HepG2 (cell line): ENCODE results near the gene MICAL3. TPM values are rescaled to one million over a fixed set of nuclear protein-coding genes. Genes with fewer than 3 reads are reported as not detected.
A peak's percentile ranks its signal among the peaks of the same experiment; 100 is the strongest.

ENCODE experiments used
- AGO1 ChIP-seq: fragments of 200-400 bp; formaldehyde crosslinking; IDR thresholded peaks from 2 replicates; pipeline ENCODE4 v1.6.1; 2017; ENCODE audit warnings: mild to moderate bottlenecking, low read depth, low read length, moderate library complexity; ENCODE audit not compliant: poor library complexity, severe bottlenecking
- ARNTL ChIP-seq: sonication (generic); formaldehyde crosslinking; IDR thresholded peaks from 2 replicates; pipeline ENCODE4 v1.4.0; 2020; ENCODE audit warnings: mild to moderate bottlenecking, missing genetic modification reagents
- ATAD3A ChIP-seq: sonication (generic); formaldehyde crosslinking; IDR thresholded peaks from 2 replicates; pipeline ENCODE4 v1.4.0; 2020; ENCODE audit warnings: missing genetic modification reagents
- EHMT2 ChIP-seq: fragments of 200-600 bp; sonication (generic); IDR thresholded peaks from 2 replicates; pipeline ENCODE4 v1.7.0; 2017; ENCODE audit warnings: antibody characterized with exemption, low read depth, low read length, borderline replicate concordance
- ELF4 ChIP-seq: sonication (generic); formaldehyde crosslinking; IDR thresholded peaks from 2 replicates; pipeline ENCODE4 v1.5.0; 2020; ENCODE audit warnings: missing genetic modification reagents, mild to moderate bottlenecking, moderate library complexity, borderline replicate concordance
- FOSL2 ChIP-seq: sonication (generic); formaldehyde crosslinking; IDR thresholded peaks from 2 replicates; pipeline ENCODE4 v1.4.0; 2020; ENCODE audit warnings: missing genetic modification reagents
- FUBP1 ChIP-seq: sonication (generic); formaldehyde crosslinking; IDR thresholded peaks from 2 replicates; pipeline ENCODE4 v1.5.1; 2020; ENCODE audit warnings: missing genetic modification reagents, mild to moderate bottlenecking, borderline replicate concordance
- GATAD2A ChIP-seq: IDR thresholded peaks from 2 replicates; pipeline ENCODE4 v1.6.1; 2016
- HNF1B ChIP-seq: sonication (generic); formaldehyde crosslinking; IDR thresholded peaks from 2 replicates; pipeline ENCODE4 v1.5.1; 2020; ENCODE audit warnings: mild to moderate bottlenecking, moderate library complexity, missing genetic modification reagents
- MYC ChIP-seq: sonication (generic); formaldehyde crosslinking; IDR thresholded peaks from 2 replicates; pipeline ENCODE4 v1.9.0; 2021; ENCODE audit warnings: missing genetic modification reagents, borderline replicate concordance
- RARG ChIP-seq: sonication (generic); formaldehyde crosslinking; IDR thresholded peaks from 2 replicates; pipeline ENCODE4 v1.4.0; 2020; ENCODE audit warnings: low read depth, mild to moderate bottlenecking, missing genetic modification reagents
- REL ChIP-seq: sonication (generic); formaldehyde crosslinking; conservative IDR thresholded peaks from 2 replicates; pipeline ENCODE4 v1.8.0; 2022; ENCODE audit warnings: mild to moderate bottlenecking, missing genetic modification reagents, moderate library complexity
- REPIN1 ChIP-seq: sonication (generic); formaldehyde crosslinking; IDR thresholded peaks from 2 replicates; pipeline ENCODE4 v1.8.0; 2022; ENCODE audit warnings: missing genetic modification reagents, low read depth, mild to moderate bottlenecking, borderline replicate concordance
- SCMH1 ChIP-seq: sonication (generic); formaldehyde crosslinking; IDR thresholded peaks from 2 replicates; pipeline ENCODE4 v1.9.0; 2021; ENCODE audit warnings: missing genetic modification reagents, mild to moderate bottlenecking, borderline replicate concordance
- SOX13 ChIP-seq, 3 experiments: fragments of 450-650 bp in 1 of 3; sonication (generic) in 1 of 3; formaldehyde crosslinking in 1 of 3; IDR thresholded peaks in 2 of 3; conservative IDR thresholded peaks in 1 of 3; 2 replicates each; pipeline versions ENCODE4 v1.5.0 to v1.6.1; 2016 to 2020; ENCODE audit warnings: antibody characterized with exemption in 1 of 3, mild to moderate bottlenecking in 1 of 3, missing compliant biosample characterization in 1 of 3, missing genetic modification reagents in 1 of 3, moderate library complexity in 1 of 3
- SSRP1 ChIP-seq: IDR thresholded peaks from 2 replicates; pipeline ENCODE4 v1.6.1; 2016; ENCODE audit warnings: control low read depth
- STAT5B ChIP-seq: sonication (generic); formaldehyde crosslinking; IDR thresholded peaks from 2 replicates; pipeline ENCODE4 v1.4.0; 2020; ENCODE audit warnings: missing genetic modification reagents
- TBX2 ChIP-seq: sonication (generic); formaldehyde crosslinking; IDR thresholded peaks from 2 replicates; pipeline ENCODE4 v1.5.0; 2020; ENCODE audit warnings: missing genetic modification reagents, mild to moderate bottlenecking, borderline replicate concordance
- TCF12 ChIP-seq, 2 experiments: fragments of 450-650 bp in 1 of 2; sonication (generic) in 1 of 2; formaldehyde crosslinking in 1 of 2; IDR thresholded peaks; 2 replicates each; pipeline versions ENCODE4 v1.6.1 to v1.8.0; 2017 to 2022; ENCODE audit warnings: antibody characterized with exemption in 1 of 2, mild to moderate bottlenecking in 1 of 2, missing genetic modification reagents in 1 of 2, moderate library complexity in 1 of 2
- TGIF2 ChIP-seq: IDR thresholded peaks from 2 replicates; pipeline ENCODE4 v1.6.1; 2016; ENCODE audit warnings: control low read depth, missing compliant biosample characterization
- ZFP36L1 ChIP-seq: sonication (generic); formaldehyde crosslinking; IDR thresholded peaks from 2 replicates; pipeline ENCODE4 v1.8.0; 2022; ENCODE audit warnings: mild to moderate bottlenecking, missing genetic modification reagents, moderate library complexity
- ZNF367 ChIP-seq: sonication (generic); formaldehyde crosslinking; IDR thresholded peaks from 2 replicates; pipeline ENCODE4 v1.4.0; 2020; ENCODE audit warnings: missing genetic modification reagents, borderline replicate concordance
- ZNF878 ChIP-seq: sonication (generic); formaldehyde crosslinking; IDR thresholded peaks from 2 replicates; pipeline ENCODE4 v1.8.1; 2023; ENCODE audit warnings: mild to moderate bottlenecking, missing genetic modification reagents, moderate library complexity
- polyA plus RNA-seq, 8 experiments: library from polyadenylated mRNA; depleted of rRNA in 3 of 8; stranded (reverse) in 7 of 8; unstranded in 1 of 8; fragments of >200 nt; fragmentation: Illumina TruSeq in 4 of 8; extraction: Trizol in 4 of 8; gene quantifications; 2 replicates each; pipeline versions ENCODE4 v1.2.1 to v1.2.3, GENCODE V29; 2011 to 2016; ENCODE audit warnings: low read depth in 4 of 8, missing spikeins in 1 of 8, mixed read lengths in 1 of 8; ENCODE audit not compliant: insufficient read depth in 1 of 8
- total RNA-seq, 5 experiments: library from RNA; depleted of rRNA; stranded (reverse); fragments of >200 nt; fragmentation: Illumina TruSeq; extraction: Trizol; gene quantifications; 2 replicates each; pipeline ENCODE4 v1.2.3, GENCODE V29; 2016; ENCODE audit warnings: low read depth in 1 of 5
- TF ChIP-seq, protein P1 (sequence below): sonication (generic); formaldehyde crosslinking; IDR thresholded peaks from 2 replicates; pipeline ENCODE4 v1.4.0; 2020; ENCODE audit warnings: mild to moderate bottlenecking, missing genetic modification reagents
- TF ChIP-seq, protein P2 (sequence below): sonication (generic); formaldehyde crosslinking; conservative IDR thresholded peaks from 2 replicates; pipeline ENCODE4 v1.4.0; 2020; ENCODE audit warnings: missing genetic modification reagents

MICAL3 gene
- total and polyA plus RNA-seq, 2 of the 13 experiments (the other 11 are each of a cell fraction or from before 2014, with no cell fraction given): 5.3 to 12.5 TPM

GRCh38 chr22:17938484-17938924 lies 85.9 kb downstream of the MICAL3 start (continued):
- TF ChIP-seq SOX13 (IDR thresholded peaks at IDR 0.05): no peak
- TF ChIP-seq SOX13 (CRISPR knock-in tag; conservative IDR thresholded peaks at IDR 0.05 in 1 of 2, IDR thresholded peaks at IDR 0.05 in 1 of 2): peak in 1 of 2 experiments; percentile 41; a peak in 1 of 4 replicates
- peak; percentile 54 for TF ChIP-seq GATAD2A (CRISPR knock-in tag)
- no peak for TF ChIP-seq RARG
- no peak for TF ChIP-seq SCMH1 (CRISPR knock-in tag)
- 0 out of 2 replicates have a peak, but pooled peaks have one; percentile 24 for TF ChIP-seq FOSL2
- TF ChIP-seq, protein P1, sequence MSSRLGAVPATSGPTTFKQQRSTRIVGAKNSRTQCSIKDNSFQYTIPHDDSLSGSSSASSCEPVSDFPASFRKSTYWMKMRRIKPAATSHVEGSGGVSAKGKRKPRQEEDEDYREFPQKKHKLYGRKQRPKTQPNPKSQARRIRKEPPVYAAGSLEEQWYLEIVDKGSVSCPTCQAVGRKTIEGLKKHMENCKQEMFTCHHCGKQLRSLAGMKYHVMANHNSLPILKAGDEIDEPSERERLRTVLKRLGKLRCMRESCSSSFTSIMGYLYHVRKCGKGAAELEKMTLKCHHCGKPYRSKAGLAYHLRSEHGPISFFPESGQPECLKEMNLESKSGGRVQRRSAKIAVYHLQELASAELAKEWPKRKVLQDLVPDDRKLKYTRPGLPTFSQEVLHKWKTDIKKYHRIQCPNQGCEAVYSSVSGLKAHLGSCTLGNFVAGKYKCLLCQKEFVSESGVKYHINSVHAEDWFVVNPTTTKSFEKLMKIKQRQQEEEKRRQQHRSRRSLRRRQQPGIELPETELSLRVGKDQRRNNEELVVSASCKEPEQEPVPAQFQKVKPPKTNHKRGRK (CRISPR knock-in tag): no peak
- TF ChIP-seq ZFP36L1 (CRISPR knock-in tag): no peak
- TF ChIP-seq ELF4 (CRISPR knock-in tag): no peak
- peak; percentile 41; the same call in 1 of the 2 replicates for TF ChIP-seq TBX2 (CRISPR knock-in tag)
- TF ChIP-seq AGO1: no peak
- no peak for TF ChIP-seq ZNF367 (CRISPR knock-in tag)
- no peak for TF ChIP-seq STAT5B
- no peak for TF ChIP-seq EHMT2
- TF ChIP-seq ARNTL (CRISPR knock-in tag): no peak
- no peak for TF ChIP-seq ATAD3A
- no peak for TF ChIP-seq FUBP1 (CRISPR knock-in tag)
- TF ChIP-seq SSRP1: no peak
- TF ChIP-seq MYC (CRISPR knock-in tag): peak; percentile 90
- 0 out of 2 replicates have a peak, but pooled peaks have one; percentile 21 for TF ChIP-seq REPIN1 (CRISPR knock-in tag)
- TF ChIP-seq REL: no peak
- TF ChIP-seq, protein P2, sequence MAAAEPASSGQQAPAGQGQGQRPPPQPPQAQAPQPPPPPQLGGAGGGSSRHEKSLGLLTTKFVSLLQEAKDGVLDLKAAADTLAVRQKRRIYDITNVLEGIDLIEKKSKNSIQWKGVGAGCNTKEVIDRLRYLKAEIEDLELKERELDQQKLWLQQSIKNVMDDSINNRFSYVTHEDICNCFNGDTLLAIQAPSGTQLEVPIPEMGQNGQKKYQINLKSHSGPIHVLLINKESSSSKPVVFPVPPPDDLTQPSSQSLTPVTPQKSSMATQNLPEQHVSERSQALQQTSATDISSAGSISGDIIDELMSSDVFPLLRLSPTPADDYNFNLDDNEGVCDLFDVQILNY (CRISPR knock-in tag): no peak
- TF ChIP-seq TCF12 (IDR thresholded peaks at IDR 0.05): no peak
- TF ChIP-seq TCF12 (CRISPR knock-in tag; IDR thresholded peaks at IDR 0.05): no peak
- peak; percentile 97 for TF ChIP-seq TGIF2
- no peak for TF ChIP-seq HNF1B (CRISPR knock-in tag)
- no peak for TF ChIP-seq ZNF878
